WTC11 (cell line): ENCODE data around the gene ALDH1A2.

ENCODE experiments used
- ATF1 ChIP-seq: sonication (generic); formaldehyde crosslinking; IDR thresholded peaks from 2 replicates; pipeline ENCODE4 v1.8.1; 2023; ENCODE audit warnings: mild to moderate bottlenecking, moderate library complexity, missing genetic modification reagents
- CTCF ChIP-seq: fragments of 200-600 bp; IDR thresholded peaks from 2 replicates; pipeline ENCODE4 v1.8.0; 2022; ENCODE audit warnings: antibody characterized with exemption
- KAT7 ChIP-seq: sonication (generic); formaldehyde crosslinking; IDR thresholded peaks from 2 replicates; pipeline ENCODE4 v1.8.1; 2023; ENCODE audit warnings: missing genetic modification reagents, mild to moderate bottlenecking, borderline replicate concordance
- TCF7 ChIP-seq: sonication (generic); formaldehyde crosslinking; IDR thresholded peaks from 2 replicates; pipeline ENCODE4 v1.8.0; 2022; ENCODE audit warnings: mild to moderate bottlenecking, low read depth, missing genetic modification reagents, moderate library complexity
- ZNF416 ChIP-seq: fragments of 250-450 bp; sonication (Bioruptor Pico); IDR thresholded peaks from 2 replicates; pipeline ENCODE4 v1.9.0; 2021; ENCODE audit warnings: mild to moderate bottlenecking, inconsistent platforms
- ZNF512 ChIP-seq: sonication (generic); formaldehyde crosslinking; IDR thresholded peaks from 2 replicates; pipeline ENCODE4 v1.8.1; 2022; ENCODE audit warnings: missing genetic modification reagents, borderline replicate concordance

GRCh38 chr15:58103482-58103881 lies 38.0 kb upstream of the ALDH1A2 start:
- no peak for TF ChIP-seq ZNF512 (CRISPR knock-in tag)
- TF ChIP-seq TCF7 (CRISPR knock-in tag): no peak
- TF ChIP-seq ZNF416 (CRISPR knock-in tag): no peak
- TF ChIP-seq CTCF: no peak
- TF ChIP-seq ATF1 (CRISPR knock-in tag): no peak
- no peak for TF ChIP-seq KAT7 (CRISPR knock-in tag)
